GM18520 (cell line): ENCODE results near the gene CYP3A7.
"Not testable (repeated sequence)": the region's sequence is repeated elsewhere in the genome, so short reads cannot be mapped to it uniquely, and the experiment has no call there.

Experiments
- ATAC-seq: cut with Tn5 transposase; IDR thresholded peaks from one replicate; pipeline ENCODE4 v1.9.1; 2021; ENCODE audit not compliant: unreplicated experiment

Gene CYP3A7

DNA sequence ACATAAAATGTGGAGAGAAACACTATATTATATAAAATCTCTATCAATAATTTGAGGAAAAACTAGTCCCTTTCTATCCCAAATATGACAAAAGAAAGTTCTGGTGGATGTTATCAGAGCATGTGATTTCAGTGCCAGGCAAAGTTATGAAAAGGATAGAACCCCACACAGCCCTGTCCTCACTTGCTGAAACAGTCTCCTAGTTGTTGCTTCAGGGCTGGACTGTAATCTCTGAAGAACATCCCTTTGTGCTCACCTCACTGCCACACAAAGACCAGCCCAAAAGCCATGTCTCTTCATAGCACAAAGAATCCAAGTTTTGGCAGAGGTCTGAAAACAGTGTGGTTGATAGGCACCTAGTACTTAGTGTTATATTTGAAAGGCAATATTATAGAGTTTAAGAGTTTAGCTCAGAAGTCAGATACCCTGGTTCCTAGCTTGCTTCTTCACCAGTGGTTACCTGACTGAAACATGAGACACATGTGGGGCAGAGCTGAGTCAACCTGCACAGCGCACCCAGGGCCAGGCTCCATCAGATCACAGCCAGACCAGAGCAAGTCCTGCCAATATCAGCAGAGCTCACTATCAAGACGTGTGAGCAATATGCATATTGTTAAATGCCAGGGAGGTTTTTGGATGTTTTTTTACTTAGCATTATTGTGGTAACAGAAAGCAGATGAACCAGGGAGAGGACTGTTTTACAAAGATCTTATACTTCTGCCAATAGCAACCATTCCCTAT lies 25.0 kb downstream of the CYP3A7 start:
- ATAC-seq: no peak

DNA sequence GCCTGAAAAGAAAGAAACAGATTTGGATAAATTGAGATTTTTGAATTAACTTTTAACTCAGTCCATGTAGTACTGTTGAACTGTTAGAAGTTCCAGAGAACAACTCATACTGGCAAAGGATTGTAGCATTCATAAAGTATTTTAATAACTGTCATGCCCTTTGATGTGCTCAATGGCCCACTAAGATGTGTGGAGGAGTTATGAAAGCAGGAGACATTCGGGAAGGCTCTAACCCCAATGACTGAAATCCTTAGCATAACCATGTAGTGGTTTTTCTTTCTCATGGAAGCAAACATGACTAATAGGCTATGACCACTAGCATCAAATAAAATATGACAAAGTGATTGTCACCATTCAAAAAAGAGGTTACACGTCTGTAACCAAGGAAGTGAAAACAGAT lies 25.7 kb downstream of the CYP3A7 start:
- ATAC-seq: no peak

DNA sequence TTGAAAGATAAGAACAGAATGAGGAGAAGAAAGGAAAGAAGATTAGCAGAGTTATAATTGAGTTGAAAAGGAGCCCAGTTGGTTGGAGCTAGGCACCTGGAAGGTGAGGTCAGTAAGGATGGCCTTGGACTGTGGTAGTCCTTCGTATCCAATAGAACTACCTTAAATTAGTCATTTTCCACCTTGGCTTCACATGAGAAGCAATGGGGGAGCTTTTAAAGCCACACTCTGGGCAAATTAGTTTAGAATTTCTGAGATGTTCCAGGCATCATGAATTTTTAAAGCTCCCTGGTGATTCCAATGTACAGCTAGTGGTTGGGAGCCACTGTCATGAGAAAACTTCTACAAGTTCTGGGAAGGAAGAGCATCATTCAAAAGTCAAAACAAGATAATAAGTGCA lies 27.9 kb downstream of the CYP3A7 start:
- no peak for ATAC-seq

DNA sequence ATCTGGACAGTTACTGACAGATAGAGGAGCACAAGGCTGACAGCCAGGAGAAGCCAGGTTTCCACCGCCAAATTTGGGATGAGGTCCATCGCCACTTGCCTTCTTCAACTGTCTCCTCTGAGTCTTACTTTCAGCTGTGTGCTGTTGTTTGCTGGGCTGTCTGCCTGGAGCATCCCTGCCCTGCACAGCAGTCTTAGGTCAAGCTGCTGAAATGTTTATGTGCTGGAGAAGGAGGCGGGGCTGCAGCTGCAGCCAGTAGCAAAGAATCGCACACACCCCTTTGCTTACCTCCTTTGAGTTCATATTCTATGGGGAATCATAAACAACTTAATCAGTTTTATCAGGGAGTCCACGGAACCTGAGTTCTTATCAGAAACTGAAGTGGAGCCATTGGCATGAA lies 35.0 kb downstream of the CYP3A7 start:
- no peak for ATAC-seq

DNA sequence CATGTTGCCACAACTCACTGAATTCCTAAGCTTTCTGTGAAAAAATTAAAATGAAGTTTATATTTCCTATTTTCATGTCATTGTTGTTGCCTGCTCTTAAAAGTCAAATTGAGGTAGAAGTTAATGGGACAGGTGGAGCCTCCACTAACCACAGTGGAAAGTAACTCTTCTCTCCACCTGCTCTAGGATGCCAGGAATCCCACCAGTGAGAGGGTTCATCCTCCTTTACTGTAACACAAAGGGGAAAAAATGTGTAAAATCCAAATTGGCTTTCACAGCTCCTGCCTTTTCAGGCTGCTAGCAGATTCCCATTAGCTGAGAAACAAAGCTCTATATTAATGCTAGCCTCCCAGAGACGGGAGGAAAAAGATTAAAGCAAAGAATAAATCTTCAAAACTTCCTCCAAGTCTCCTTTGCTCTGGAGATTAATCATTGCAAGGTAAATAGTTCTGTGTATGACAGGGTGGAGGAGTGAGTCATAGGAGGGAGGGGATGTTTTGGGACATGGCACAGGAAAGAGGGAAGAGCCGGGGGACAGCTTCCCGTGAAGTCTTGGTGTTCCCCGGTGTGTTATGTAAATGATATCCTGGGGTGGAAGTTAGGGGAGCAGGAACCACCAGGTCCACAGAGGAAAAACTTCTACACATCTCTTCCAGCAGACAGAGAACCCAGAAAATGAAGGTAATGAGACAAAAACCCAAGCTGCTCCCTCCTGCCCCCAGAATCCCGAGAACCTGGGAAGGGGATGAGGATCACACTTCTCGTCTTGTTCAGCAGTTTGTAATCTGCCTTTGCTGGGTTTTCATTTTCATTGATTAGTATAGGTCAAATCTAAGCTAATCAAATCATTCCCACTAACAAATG lies 35.9 kb downstream of the CYP3A7 start:
- not testable (repeated sequence) for ATAC-seq

DNA sequence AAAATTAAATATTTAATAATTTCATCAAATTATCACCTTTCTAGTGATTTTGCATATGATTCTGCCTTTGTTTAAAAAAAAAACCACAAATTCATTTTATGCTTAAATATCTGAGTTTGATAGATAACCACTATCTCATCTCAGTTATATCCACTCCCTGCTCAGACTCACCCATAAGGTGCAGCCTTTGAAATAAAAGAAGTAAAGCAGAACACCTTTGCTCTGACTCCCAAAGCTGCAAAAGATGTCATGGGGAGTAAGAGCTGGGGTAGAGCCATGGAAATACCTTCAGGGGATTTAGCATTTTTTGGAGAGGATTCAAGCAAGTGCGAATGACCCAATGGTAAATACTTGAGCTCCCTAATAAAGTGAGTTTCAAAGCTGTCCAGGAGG lies 40.1 kb downstream of the CYP3A7 start:
- no peak for ATAC-seq

DNA sequence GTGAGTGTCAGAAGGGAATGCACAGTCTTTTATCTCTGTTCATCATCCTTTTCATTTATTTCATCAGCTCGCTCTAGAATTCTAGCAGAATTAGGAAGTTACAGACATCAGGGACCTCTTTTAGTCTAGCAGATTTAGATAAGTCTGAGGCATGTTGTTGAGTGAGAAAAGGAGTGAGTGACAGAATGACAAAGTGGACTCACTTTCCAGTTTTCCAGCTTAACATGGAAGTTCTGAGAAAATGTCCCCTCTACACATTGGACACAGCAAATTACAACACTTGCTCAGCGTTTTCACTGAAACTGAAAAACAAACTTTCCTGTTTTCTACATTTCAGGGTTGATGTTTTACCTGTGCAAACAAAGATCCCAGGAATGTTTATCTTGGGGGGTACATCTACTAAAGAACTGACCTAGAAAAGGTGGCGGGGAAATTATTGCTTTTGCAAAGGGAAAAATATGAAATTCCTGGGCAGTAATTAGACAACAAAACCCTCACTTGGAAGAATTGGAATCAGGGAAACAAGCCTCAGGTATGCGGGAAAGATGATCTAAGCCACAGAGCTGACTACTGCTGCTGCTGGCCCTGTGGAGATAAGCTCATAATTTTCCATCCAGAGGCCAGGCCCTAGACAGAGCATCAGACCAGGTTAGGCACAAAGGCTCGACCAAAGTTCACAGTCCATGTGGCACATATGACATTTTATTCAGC lies 40.6 kb downstream of the CYP3A7 start:
- no peak for ATAC-seq

DNA sequence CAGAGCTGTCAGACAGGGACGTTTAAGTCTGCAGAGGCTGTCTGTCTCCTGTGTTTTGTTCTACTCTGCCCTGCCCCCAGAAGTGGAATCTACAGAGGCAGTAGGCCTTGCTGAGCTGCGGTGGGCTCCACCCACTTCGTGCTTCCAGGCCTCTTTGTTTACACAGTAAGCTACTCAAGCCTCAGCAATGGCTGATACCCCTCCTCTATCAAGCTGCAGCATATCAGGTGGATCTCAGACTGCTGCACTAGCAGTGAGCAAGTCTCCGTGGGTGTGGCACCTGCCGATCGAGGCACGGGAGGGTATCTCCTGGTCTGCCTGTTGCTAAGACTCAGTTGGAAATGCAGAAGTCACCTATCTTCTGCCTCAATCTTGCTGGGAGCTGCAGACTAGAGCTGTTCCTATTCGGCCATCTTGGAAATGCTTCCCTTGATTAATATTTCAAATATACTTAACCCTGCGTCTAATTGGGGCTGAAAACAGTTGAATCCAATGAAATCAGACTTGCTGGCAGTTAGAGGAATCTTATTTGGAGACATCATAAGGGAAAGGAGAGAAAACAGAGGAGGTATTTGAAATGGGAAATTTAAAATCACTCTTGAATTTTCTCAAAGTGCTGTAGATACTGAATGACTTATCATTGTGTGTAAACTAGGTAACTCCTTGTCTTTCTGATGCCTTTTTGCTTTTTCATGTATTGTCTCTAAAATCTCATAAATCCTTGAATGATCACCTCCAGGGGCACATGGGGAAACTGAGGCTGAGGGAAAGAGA lies 41.4 kb downstream of the CYP3A7 start:
- no peak for ATAC-seq

DNA sequence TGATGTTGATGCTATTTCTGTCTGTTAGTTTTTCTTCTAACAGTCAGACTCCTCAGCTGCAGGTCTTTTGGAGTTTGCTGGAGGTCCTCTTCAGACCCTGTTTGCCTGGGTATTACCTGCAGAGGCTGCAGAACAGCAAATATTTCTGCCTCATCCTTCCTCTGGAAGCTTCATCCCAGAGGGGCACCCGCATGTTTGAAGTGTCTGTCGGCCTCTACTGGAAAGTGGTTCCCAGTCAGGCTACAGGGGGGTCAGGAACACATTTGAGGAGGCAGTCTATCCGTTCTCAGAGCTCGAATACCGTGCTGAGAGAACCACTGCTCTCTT lies 41.9 kb downstream of the CYP3A7 start:
- ATAC-seq: no peak

DNA sequence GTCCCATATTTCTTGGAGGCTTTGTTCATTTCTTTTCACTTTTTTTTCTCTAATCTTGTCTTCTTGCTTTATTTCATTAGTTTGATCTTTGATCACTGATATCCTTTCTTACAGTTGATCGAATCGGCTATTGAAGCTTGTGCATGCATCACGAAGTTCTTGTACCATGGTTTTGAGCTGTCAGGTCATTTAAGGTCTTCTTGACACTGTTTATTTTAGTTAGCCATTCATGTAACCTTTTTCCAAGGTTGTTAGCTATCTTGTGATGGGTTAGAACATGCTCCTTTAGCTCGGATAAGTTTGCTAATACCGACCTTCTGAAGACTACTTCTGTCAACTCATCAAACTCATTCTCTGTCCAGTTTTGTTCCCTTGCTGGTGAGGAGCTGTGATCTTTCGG lies 42.4 kb downstream of the CYP3A7 start:
- ATAC-seq: not testable (repeated sequence)

DNA sequence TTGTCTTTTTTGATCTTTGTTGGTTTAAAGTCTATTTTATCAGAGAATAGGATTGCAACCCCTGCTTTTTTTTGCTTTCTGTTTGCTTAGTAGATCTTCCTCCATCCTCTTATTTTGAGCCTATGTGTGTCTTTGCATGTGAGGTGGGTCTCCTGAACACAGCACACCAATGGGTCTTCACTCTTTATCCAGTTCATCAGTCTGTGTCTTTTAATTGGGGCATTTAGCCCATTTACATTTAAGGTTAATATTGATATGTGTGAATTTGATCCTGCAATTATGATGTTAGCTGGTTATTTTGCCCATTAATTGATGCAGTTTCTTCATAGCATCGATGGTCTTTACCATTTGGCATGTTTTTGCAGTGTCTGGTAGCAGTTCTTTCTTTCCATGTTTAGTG lies 43.3 kb downstream of the CYP3A7 start:
- not testable (repeated sequence) for ATAC-seq

DNA sequence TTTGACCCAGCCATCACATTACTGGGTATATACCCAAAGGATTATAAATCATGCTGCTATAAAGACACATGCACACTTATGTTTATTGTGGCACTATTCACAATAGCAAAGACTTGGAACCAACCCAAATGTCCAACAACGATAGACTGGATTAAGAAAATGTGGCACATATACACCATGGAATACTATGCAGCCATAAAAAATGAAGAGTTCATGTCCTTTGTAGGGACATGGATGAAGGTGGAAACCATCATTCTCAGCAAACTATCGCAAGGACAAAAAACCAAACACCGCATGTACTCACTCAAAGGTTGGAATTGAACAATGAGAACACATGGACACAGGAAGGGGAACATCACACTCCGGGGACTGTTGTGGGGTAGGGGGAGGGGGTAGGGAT lies 44.1 kb downstream of the CYP3A7 start:
- not testable (repeated sequence) for ATAC-seq

DNA sequence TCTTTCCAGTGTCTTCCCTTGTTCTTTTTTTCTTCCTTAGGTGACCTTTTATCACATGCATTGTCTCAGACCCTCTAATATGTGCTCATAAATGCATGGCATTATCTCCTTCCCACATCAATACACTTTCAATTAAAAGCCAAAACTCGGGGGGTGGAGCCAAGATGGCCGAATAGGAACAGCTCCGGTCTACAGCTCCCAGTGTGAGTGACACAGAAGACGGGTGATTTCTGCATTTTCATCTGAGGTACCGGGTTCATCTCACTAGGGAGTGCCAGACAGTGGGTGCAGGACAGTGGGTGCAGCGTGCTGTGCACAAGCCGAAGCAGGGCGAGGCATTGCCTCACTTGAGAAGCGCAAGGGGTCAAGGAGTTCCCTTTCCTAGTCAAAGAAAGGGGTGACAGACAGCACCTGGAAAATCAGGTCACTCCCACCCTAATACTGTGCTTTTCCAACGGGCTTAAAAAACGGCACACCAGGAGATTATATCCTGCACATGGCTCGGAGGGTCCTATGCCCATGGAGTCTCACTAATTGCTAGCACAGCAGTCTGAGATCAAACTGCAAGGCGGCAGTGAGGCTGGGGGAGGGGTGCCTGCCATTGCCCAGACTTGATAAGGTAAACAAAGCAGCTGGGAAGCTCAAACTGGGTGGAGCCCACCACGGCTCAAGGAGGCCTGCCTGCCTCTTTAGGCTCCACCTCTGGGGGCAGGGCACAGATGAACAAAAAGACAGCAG lies 49.0 kb downstream of the CYP3A7 start:
- ATAC-seq: not testable (repeated sequence)

DNA sequence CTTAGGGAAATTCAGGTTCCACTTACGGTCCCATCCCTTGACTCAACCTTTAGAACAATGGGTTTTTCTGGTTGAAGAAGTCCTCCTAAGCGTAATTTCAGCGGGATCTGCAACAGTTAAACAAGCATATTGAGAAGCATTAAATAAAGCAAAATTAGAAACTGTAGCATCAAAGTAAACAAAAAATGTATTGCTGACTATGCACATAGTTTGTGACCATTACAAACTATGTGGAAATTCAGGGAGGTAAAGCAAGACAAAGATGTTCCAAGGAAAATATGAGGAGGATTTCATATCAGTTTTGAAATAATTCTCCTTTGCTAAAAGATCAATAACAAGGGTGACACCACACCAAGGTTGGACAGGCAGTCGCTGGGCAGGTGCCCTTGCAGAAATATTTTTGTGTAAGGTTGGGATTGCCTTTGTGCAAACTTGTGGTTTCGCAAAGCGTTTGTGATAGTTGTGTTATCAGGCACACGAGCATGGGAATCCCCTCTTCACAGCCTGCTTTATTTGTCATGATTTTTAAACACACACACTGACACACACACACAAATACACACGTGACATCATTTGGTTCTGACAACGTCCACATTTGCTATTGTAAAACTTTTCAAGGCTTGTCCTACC lies 49.8 kb downstream of the CYP3A7 start:
- ATAC-seq: no peak

DNA sequence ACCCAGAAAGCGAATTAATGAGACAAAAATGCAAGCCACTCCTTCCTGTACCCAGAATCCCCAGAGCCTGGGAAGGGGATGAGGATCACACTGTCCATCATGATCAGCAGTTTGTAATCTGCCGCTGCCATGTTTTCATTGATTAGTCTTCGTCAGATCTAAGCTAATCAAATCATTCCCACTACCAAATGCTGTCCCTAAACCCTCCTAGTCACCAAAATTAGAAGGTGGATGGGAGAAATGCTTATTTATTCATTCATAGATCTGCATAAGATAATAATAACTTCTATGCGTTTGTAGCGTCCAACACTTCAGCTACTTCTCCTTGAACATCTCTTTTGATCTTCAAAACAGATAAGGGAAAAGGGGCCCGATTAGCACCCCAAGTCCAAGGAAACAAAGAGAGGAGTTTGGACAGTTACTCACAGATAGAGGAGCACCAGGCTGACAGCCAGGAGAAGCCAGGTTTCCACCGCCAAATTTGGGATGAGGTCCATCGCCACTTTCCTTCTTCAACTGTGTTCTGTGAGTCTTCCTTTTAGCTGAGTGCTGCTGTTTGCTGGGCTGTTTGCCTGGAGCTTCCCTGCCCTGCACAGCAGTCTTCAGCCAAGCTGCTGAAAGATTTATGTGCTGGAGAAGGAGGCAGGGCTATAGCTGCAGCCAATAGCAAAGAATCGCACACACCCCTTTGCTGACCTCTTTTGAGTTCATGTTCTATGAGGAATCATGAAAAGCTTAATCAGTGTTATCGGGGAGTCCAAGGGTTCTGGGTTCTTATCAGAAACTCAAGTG lies 55.4 kb downstream of the CYP3A7 start, which contains the start of gene CYP3A5:
CYP3A5 (minus strand) TSS at position 597 of the 792 bp plus-strand sequence; CDS start at position 497, 100 bp downstream.
- no peak for ATAC-seq

DNA sequence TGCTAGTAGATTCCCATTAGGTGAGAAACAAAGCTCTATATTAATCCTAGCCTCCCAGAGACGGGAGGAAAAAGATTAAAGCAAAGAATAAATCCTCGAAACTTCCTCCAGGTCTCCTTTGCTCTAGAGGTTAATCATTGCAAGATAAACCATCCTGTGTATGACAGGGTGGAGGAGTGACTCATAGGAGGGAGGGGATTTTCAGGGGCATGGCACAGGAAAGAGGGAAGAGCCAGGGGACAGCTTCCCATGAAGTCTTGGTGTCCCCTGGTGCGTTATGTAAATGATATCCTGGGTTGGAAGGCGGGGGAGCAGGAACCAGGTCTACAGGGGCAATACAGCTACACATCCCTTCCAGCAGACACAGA lies 56.0 kb downstream of the CYP3A7 start:
- ATAC-seq: no peak

DNA sequence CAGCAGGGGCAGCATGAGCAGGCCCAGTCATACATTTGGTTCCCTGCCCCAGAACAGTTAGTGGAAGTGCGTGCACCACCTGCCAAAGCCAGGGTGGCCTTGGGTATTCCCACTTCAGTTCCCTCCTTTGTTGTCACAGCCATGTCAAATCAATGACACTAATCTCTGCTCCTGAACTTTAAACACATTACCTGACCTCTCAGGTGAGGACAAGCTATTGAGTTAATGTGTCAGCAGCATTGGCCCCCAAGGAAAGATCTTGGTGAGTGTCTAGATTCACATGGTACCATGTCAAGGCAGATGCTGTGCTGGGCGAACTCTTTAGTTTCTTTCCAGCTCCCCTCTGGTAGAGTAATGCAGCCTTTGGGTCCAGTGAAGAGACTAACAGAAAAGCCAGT lies 57.3 kb downstream of the CYP3A7 start:
- ATAC-seq: no peak

DNA sequence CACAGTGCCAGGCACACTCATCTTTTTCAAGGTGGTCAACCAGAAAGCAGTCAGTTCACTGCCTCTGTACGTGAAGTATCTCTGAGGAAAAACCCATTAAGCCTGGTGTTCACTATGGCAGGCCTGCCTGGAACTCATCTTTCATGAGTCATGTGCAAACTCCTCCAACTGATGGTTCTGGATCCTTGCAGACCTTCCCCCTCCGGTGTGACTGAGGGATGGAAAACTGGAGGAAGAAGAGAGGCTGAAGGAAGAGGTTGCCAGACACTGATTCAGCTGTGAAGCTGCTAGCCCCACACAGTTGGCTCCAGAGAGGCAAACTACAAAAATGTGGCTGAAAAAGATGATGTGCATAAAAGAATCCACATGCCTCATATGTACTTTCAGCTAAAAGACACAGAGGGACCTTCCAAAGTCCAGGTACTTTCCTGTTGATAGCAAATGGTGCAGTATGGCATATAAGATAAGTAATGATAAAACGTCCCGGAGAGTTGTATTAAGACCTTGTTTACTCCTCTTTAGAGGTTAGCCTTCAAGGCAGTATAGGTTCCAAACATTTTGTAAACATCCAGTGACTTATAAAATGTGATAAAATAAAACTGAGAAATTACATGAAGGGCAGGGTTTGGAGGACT lies 57.9 kb downstream of the CYP3A7 start:
- ATAC-seq: no peak
